Mucosa of descending colon (tissue), 3 donors: Measurements from ENCODE around the gene CRYGS. TPM values are rescaled to one million over a fixed set of nuclear protein-coding genes. Genes with fewer than 3 reads are reported as not detected.
A peak's percentile ranks its signal among the peaks of the same experiment; 100 is the strongest.
"Not testable (repeated sequence)": the region's sequence is repeated elsewhere in the genome, so short reads cannot be mapped to it uniquely, and the experiment has no call there.

Experiments
- ATAC-seq: fragments of 200-7000 bp; cut with Tn5 transposase; one replicate; pipeline ENCODE4 v1.9.1; 2020; ENCODE audit warnings: mild to moderate bottlenecking, moderate library complexity
- DNase-seq, 3 donors: peaks; one replicate each; pipeline ENCODE4 v3.0.0-alpha.2; 2020
- H3K36me3 ChIP-seq: fragments of 200-600 bp; one replicate; pipeline ENCODE4 v1.8.0; 2021; ENCODE audit warnings: low read depth, mild to moderate bottlenecking
- H3K4me1 ChIP-seq: fragments of 200-600 bp; one replicate; pipeline ENCODE4 v1.8.0; 2021; ENCODE audit warnings: low read depth, mild to moderate bottlenecking
- H3K4me3 ChIP-seq: fragments of 200-600 bp; one replicate; pipeline ENCODE4 v1.8.0; 2021; ENCODE audit warnings: mild to moderate bottlenecking
- H3K9me3 ChIP-seq: fragments of 200-600 bp; one replicate; pipeline ENCODE4 v1.8.0; 2021; ENCODE audit warnings: mild to moderate bottlenecking
- intact Hi-C, 2 donors: fragments of 100-400 bp; cut with DNase I in 1 of 2; cut with micrococcal nuclease in 1 of 2; formaldehyde crosslinking; loops; one replicate each; pipeline versions ENCODE4 v1.11.0 to v1.11.1; 2022; cut with DNase I, micrococcal nuclease
- total RNA-seq, 3 donors: library from RNA; stranded (reverse); fragmentation: NEBNext Ultra II Directional in 2 of 3; extraction: Animal tissue kit (Norgen Biotek cat#: 25700) in 2 of 3; gene quantifications; one replicate each; pipeline versions ENCODE4 v1.2.1 to v1.2.4, GENCODE V29; 2021 to 2023
- TF ChIP-seq, protein P1 (sequence below): fragments of 200-600 bp; IDR thresholded peaks from one replicate; pipeline ENCODE4 v1.8.0; 2022; ENCODE audit warnings: antibody characterized with exemption, mild to moderate bottlenecking
- donor health status: DM: no; HTN: no; CAD: no; lungs with moderate emphysema.
- donor health status: DM: no; HTN: no; CAD: no.
- donor health status: DM: no; HTN: yes; CAD: no.

CRYGS gene
- total RNA-seq, 3 donors from 2014 or later, result 3.2 to 3.9 (median 3.8) TPM

DNA sequence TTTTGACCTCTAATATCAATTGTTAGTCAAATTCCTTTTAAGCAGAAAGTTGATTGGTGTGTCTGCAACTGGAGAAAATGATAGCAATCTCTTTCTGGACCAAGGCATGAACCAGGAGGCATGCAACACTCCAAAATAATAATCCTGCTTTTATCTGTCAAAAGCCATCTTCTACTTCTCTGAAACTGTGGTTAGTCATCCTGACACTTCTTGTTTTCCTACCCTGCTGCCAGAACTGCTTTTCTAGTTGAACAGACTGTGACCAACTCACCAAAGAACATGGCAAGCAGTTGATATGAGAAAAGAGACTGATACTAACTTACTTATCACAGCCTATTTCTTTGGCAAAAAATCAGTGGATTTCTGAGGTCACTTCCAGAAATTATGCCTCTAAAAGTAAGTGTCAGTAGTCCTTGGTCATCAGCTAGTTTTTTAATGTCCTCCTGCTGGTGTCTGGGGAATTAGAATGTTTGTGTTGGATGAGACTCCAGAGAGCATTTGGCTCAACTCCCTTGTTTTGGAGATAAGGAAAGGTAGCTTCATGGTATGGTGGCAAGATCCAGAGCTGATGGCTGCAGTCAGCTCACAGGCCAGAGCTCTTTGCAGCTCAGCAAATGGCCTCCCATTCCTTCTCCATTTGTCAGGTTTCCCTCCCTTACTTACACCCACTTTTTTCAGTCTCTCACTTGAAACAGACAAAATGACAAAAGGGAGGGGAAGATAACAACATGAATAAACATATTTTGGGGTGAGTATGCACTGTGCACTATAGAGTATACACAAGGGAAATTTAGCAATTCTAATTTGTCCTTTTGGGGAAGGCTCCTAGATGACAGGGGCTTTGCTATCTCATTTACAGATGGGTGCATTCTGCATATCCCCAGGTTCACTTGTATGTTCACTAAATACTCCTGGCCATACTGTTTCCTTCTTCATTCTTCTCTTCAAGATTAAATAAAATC is 7.0 kb downstream of the CRYGS start:
- Histone ChIP-seq H3K4me1 (no peaks in the 10 kb centered on the region), H3K9me3 (no peaks in the 10 kb centered on the region), H3K36me3 (no peaks in the 10 kb centered on the region), H3K4me3 (no peak overlapping the region)
- DNase-seq, result no peak
- intact Hi-C loops, result no loop called here
- ATAC-seq, result no peak
- TF ChIP-seq, protein P1, sequence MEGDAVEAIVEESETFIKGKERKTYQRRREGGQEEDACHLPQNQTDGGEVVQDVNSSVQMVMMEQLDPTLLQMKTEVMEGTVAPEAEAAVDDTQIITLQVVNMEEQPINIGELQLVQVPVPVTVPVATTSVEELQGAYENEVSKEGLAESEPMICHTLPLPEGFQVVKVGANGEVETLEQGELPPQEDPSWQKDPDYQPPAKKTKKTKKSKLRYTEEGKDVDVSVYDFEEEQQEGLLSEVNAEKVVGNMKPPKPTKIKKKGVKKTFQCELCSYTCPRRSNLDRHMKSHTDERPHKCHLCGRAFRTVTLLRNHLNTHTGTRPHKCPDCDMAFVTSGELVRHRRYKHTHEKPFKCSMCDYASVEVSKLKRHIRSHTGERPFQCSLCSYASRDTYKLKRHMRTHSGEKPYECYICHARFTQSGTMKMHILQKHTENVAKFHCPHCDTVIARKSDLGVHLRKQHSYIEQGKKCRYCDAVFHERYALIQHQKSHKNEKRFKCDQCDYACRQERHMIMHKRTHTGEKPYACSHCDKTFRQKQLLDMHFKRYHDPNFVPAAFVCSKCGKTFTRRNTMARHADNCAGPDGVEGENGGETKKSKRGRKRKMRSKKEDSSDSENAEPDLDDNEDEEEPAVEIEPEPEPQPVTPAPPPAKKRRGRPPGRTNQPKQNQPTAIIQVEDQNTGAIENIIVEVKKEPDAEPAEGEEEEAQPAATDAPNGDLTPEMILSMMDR, result no peak

DNA sequence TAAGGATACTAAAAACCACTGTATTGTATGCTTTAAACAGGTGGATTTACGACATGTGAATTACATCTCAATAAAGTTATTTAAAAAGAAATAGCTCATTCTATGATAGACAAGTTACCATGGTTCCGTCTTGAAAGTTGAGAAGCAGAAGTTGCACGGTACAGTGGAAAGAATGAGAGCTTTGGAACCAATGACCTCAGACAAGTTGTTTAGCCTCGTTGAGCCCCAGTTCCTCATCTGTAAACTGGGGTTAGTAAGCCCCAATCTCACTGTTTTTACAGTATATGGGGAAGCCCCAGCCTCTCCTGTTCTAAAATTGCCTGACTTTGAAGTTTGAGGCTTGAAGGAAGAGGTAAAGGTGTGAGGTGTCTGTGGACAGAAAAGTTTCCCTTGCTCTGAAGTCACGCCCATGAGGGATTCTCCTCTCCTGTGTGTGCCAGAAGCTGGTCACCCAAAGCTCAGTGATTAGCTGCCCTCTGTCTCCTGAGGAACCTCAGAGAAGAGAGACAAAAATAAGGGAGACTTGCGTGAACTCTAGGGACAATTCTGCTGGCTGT is 10.0 kb downstream of the CRYGS start:
- Histone ChIP-seq H3K9me3 (no peaks in the 10 kb centered on the region), H3K36me3 (no peaks in the 10 kb centered on the region), H3K4me3 (no peak overlapping the region), H3K4me1 (no peaks in the 10 kb centered on the region)
- DNase-seq, result peak in 1 of 3 donors; percentile 6
- ATAC-seq, result peak; percentile 80
- TF ChIP-seq, protein P1, result no peak
- intact Hi-C loops, result no loop called here

DNA sequence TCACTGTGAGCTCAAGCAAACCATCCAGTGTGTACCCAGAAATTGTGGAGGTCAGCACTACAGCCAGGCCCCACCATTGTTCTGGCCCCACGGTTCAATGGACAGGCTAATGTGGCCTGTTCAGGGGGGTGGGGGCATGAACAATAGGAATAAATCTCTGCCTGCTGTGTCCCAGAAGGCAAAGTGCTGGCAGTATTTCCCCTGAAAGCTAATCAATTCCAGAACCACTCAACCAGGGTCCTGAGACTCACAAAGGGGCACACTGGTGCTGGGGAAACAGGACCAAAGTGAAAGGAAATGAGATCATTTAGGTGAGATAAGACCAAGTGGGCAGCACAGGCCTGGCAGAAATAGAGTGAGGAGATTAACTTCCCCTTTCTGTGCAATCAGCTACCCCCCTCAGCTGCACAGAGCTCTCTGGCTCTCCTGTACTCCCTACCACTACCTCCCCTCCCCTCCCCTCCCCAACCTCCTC is 11.5 kb downstream of the CRYGS start:
- H3K4me3 ChIP-seq, result no peak overlapping the region
- no peak for DNase-seq
- intact Hi-C loops, result no loop called here
- no peaks in the 10 kb centered on the region for H3K36me3 ChIP-seq
- TF ChIP-seq, protein P1, result no peak
- H3K4me1 ChIP-seq, result no peaks in the 10 kb centered on the region
- ATAC-seq, result peak; percentile 67
- H3K9me3 ChIP-seq, result no peaks in the 10 kb centered on the region

DNA sequence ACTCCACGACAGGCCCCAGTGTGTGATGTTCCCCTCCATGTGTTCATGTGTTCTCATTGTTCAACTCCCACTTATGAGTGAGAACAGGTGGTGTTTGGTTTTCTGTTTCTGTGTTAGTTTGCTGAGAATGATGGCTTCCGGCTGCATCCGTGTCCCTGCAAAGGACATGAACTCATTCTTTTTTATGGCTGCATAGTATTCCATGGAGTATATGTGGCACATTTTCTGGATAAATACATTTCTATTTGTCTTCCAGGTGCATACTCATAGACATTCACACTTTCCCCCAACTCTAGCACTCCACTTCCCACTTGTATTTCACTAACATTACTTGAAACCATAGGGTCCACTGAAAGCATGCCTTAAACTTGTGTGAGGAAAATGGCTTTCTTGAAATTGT is 12.5 kb downstream of the CRYGS start:
- H3K9me3 ChIP-seq, intact Hi-C loops, DNase-seq, H3K4me3 ChIP-seq, H3K36me3 ChIP-seq, H3K4me1 ChIP-seq, ATAC-seq: not testable (repeated sequence)

DNA sequence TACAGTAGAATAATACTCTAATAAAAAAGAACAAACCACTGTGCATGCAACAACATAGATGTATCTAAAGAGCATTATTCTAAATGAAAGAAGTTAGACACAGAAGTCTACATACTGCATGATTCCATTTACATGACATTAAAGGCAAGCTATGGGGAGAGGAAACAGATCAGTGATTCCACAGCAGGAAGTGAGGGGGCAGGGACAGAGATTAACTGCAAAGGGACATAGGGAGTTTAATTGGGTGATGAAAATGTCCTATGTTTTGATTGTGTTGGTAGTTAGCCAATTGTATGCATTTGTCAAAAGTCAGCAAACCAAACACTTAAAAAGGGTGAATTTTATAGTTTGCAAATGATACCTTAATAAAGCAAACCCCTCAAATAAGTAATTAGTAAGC is 13.8 kb downstream of the CRYGS start:
- DNase-seq, result no peak
- no peak for ATAC-seq
- Histone ChIP-seq H3K4me1 (no peaks in the 10 kb centered on the region), H3K4me3 (no peak overlapping the region), H3K36me3 (no peaks in the 10 kb centered on the region), H3K9me3 (no peaks in the 10 kb centered on the region)
- TF ChIP-seq, protein P1, result no peak
- intact Hi-C loops, result no loop called here
